ENCODE measurements around the gene NDUFA11.

Gene NDUFA11

DNA sequence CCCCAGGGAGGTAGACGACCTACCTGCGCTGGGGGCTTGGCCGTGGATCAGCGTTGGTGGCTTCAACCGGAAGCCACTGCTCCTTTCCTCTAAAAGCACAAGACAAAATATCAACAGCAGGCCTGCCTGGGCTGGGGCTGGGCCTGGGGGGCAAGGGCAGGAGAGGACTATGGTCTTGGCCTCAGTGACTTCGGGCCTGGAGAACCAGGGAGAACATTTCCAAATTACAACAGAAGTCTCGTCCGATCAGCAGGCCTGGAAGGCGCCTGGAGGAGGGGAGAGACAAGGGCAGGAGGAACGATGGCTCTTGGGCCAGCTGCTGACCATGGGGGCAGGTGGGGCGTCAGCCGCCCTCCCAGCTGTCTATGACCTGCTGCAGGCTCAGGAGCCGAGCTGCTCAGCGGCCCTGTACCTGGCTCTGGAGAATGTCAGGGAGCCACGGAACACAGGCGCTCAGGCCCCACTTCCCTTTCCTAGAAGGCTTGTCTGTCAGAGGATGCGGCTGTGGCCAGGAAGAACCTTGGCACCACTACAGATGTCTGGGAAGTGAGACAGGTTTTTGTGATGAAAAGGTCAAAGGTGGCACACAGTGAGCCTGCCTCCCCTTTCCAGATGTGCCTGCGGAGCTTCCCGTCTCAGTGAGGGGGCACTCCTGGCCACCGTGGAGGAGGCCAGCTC, 29.9 kb upstream of the NDUFA11 start:
- TF ChIP-seq ZSCAN30 (tag by site-specific recombination; IDR thresholded peaks at IDR 0.05) (no peak), ZNF174 (tag by site-specific recombination; IDR thresholded peaks at IDR 0.05) (no peak), ZNF146 (tag by site-specific recombination; IDR thresholded peaks at IDR 0.05) (no peak), ZFP3 (tag by site-specific recombination; IDR thresholded peaks at IDR 0.05; ENCODE audit: low read depth) (no peak)
- TF ChIP-seq, protein P1, sequence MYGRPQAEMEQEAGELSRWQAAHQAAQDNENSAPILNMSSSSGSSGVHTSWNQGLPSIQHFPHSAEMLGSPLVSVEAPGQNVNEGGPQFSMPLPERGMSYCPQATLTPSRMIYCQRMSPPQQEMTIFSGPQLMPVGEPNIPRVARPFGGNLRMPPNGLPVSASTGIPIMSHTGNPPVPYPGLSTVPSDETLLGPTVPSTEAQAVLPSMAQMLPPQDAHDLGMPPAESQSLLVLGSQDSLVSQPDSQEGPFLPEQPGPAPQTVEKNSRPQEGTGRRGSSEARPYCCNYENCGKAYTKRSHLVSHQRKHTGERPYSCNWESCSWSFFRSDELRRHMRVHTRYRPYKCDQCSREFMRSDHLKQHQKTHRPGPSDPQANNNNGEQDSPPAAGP (tag by site-specific recombination; IDR thresholded peaks at IDR 0.05), result no peak
- H3K27ac ChIP-seq (ENCODE audit: extremely low read depth, low read depth, low read length), result no peak overlapping the region
- CTCF ChIA-PET, result interaction anchor here (1.1 kb wide), 1 partner anchor 15 kb away, joined by 5 read pairs; no protein-coding TSS in a partner anchor
- POLR2A ChIA-PET, result no interaction called here
- peaks cover 17 to 78% of the 10 kb centered on the region in 2 experiments for H3K36me3 ChIP-seq (ENCODE audit: control insufficient read depth in 2 of 2, insufficient read depth in 1 of 2, low read length in 2 of 2)
- peaks cover 4% of the 10 kb centered on the region; the same call in 1 of the 2 replicates for H3K4me1 ChIP-seq (ENCODE audit: control insufficient read depth, insufficient read depth, low read length)
- no peaks in the 10 kb centered on the region for H3K9me3 ChIP-seq (ENCODE audit: control insufficient read depth, insufficient read depth, low read depth, low read length)
- no peak overlapping the region for H3K4me3 ChIP-seq (ENCODE audit: low read depth, low read length)

DNA sequence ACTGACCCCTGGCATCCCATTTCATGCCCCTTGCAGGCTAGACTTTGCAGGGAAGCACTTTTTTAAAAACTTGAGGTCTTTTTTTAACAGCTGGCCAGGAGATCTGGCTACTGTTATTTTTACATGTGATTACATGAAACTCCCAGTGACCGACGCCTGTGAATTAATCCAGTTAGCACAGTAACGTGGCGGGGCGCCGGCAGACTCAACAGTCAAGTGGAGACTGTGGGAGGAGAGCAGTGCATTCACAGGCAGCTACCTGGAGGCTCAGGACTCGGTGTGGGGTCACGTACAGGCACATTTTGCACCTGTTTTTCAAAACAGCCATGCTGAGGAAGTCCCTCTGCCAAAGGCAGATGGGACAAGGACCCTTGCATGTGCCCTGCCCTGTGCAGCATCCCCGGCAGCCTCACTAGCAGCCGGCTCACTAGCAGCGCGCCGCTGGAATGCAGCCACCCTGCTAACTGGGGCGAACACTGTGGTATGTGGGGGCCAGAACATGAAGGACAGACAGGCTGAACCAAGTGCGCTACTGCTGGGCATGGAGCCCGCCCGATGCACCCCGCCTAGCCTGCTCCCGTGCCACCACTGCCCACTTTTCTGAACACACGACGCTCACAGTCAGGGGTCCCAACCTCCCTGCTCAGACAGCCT, 29.1 kb upstream of the NDUFA11 start:
- Histone ChIP-seq H3K4me3 (ENCODE audit: low read depth, low read length) (no peak overlapping the region), H3K9me3 (ENCODE audit: control insufficient read depth, insufficient read depth, low read depth, low read length) (no peaks in the 10 kb centered on the region), H3K36me3 (ENCODE audit: control insufficient read depth in 2 of 2, insufficient read depth in 1 of 2, low read length in 2 of 2) (peaks cover 22 to 83% of the 10 kb centered on the region in 2 experiments), H3K27ac (ENCODE audit: extremely low read depth, low read depth, low read length) (no peak overlapping the region), H3K4me1 (ENCODE audit: control insufficient read depth, insufficient read depth, low read length) (peaks cover 4% of the 10 kb centered on the region; the same call in 1 of the 2 replicates)
- POLR2A ChIA-PET, result no interaction called here
- no peak for TF ChIP-seq ZNF658 (tag by site-specific recombination; IDR thresholded peaks at IDR 0.05)
- TF ChIP-seq ZNF140 (tag by site-specific recombination; IDR thresholded peaks at IDR 0.05), result no peak
- CTCF ChIA-PET, result interaction anchor here (0.6 kb wide), 1 partner anchor 106 kb away, joined by 3 read pairs; no protein-coding TSS in a partner anchor

DNA sequence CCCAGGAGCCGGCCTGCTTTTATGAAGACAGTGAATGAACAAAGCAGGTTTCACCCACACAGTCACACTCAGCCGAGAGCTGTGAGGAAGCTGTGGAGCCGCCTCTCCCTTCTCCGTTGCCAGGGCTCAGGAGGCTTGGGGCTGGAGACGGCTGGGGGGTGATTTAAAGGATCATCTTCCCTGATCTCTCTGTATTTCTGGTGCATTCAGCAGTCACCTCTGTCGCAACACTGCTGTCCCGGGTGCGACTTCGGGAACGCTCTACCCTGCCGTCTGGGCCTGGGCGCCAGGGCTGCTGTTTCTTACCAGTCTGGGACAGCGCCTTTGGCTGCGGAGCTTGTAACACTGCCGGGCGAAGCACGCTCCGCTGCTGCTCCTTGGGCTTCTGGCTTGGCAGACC, 28.6 kb upstream of the NDUFA11 start:
- H3K4me1 ChIP-seq (ENCODE audit: control insufficient read depth, insufficient read depth, low read length), result peaks cover 4% of the 10 kb centered on the region; the same call in 1 of the 2 replicates
- H3K9me3 ChIP-seq (ENCODE audit: control insufficient read depth, insufficient read depth, low read depth, low read length), result no peaks in the 10 kb centered on the region
- H3K4me3 ChIP-seq (ENCODE audit: low read depth, low read length), result no peak overlapping the region
- POLR2A ChIA-PET, result no interaction called here
- no peak for TF ChIP-seq KLF9 (tag by site-specific recombination; IDR thresholded peaks at IDR 0.05; ENCODE audit: low read depth)
- no peak for TF ChIP-seq ZNF426 (tag by site-specific recombination; IDR thresholded peaks at IDR 0.05)
- TF ChIP-seq ZNF248 (tag by site-specific recombination; IDR thresholded peaks at IDR 0.05), result no peak
- TF ChIP-seq ZNF777 (tag by site-specific recombination; IDR thresholded peaks at IDR 0.05; ENCODE audit: borderline replicate concordance), result no peak
- peaks cover 22 to 83% of the 10 kb centered on the region in 2 experiments for H3K36me3 ChIP-seq (ENCODE audit: control insufficient read depth in 2 of 2, insufficient read depth in 1 of 2, low read length in 2 of 2)
- no peak overlapping the region for H3K27ac ChIP-seq (ENCODE audit: extremely low read depth, low read depth, low read length)
- CTCF ChIA-PET, result no interaction called here

DNA sequence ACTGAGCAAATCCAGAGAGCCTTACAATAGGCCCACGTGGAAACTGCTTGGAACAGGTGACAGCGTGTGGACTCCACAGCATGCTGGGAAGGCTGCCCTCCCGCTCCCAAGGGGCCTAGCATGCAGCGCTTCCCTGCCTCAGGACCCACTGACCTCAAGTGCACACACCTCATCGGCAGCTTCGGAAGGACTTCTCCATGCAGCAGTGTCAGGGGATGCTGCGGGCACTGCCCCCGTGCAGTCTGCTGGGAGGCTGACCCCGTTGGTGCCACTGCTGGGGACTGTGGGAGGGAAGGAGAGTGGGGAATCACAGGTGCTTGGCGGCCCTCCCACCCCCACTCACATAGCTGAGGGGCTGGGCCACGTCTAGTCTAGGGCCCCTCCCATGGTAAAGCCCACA, 27.7 kb upstream of the NDUFA11 start:
- ChIA-PET POLR2A (no interaction called here), CTCF (no interaction called here)
- Histone ChIP-seq H3K4me3 (ENCODE audit: low read depth, low read length) (no peak overlapping the region), H3K9me3 (ENCODE audit: control insufficient read depth, insufficient read depth, low read depth, low read length) (no peaks in the 10 kb centered on the region), H3K27ac (ENCODE audit: extremely low read depth, low read depth, low read length) (no peak overlapping the region), H3K4me1 (ENCODE audit: control insufficient read depth, insufficient read depth, low read length) (peaks cover 4% of the 10 kb centered on the region; the same call in 1 of the 2 replicates), H3K36me3 (ENCODE audit: control insufficient read depth in 2 of 2, insufficient read depth in 1 of 2, low read length in 2 of 2) (peaks cover 24 to 84% of the 10 kb centered on the region in 2 experiments)
- TF ChIP-seq ZNF302 (tag by site-specific recombination; IDR thresholded peaks at IDR 0.05; ENCODE audit: low read depth) (no peak), KLF16 (tag by site-specific recombination; IDR thresholded peaks at IDR 0.05) (no peak), ZFP41 (tag by site-specific recombination; IDR thresholded peaks at IDR 0.05; ENCODE audit: borderline replicate concordance) (no peak), YY2 (tag by site-specific recombination; IDR thresholded peaks at IDR 0.05) (no peak), ZEB2 (tag by site-specific recombination; IDR thresholded peaks at IDR 0.05) (no peak), ZNF596 (tag by site-specific recombination; IDR thresholded peaks at IDR 0.05) (no peak), ZNF121 (tag by site-specific recombination; IDR thresholded peaks at IDR 0.05) (no peak), ZNF23 (tag by site-specific recombination; IDR thresholded peaks at IDR 0.05; ENCODE audit: borderline replicate concordance) (no peak), ZNF223 (tag by site-specific recombination; IDR thresholded peaks at IDR 0.05) (no peak), ZNF660 (tag by site-specific recombination; IDR thresholded peaks at IDR 0.05) (no peak), ZNF571 (tag by site-specific recombination; IDR thresholded peaks at IDR 0.05) (no peak)
- TF ChIP-seq, protein P2, sequence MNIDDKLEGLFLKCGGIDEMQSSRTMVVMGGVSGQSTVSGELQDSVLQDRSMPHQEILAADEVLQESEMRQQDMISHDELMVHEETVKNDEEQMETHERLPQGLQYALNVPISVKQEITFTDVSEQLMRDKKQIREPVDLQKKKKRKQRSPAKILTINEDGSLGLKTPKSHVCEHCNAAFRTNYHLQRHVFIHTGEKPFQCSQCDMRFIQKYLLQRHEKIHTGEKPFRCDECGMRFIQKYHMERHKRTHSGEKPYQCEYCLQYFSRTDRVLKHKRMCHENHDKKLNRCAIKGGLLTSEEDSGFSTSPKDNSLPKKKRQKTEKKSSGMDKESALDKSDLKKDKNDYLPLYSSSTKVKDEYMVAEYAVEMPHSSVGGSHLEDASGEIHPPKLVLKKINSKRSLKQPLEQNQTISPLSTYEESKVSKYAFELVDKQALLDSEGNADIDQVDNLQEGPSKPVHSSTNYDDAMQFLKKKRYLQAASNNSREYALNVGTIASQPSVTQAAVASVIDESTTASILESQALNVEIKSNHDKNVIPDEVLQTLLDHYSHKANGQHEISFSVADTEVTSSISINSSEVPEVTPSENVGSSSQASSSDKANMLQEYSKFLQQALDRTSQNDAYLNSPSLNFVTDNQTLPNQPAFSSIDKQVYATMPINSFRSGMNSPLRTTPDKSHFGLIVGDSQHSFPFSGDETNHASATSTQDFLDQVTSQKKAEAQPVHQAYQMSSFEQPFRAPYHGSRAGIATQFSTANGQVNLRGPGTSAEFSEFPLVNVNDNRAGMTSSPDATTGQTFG (tag by site-specific recombination; IDR thresholded peaks at IDR 0.05; ENCODE audit: borderline replicate concordance), result no peak
- TF ChIP-seq, protein P3, sequence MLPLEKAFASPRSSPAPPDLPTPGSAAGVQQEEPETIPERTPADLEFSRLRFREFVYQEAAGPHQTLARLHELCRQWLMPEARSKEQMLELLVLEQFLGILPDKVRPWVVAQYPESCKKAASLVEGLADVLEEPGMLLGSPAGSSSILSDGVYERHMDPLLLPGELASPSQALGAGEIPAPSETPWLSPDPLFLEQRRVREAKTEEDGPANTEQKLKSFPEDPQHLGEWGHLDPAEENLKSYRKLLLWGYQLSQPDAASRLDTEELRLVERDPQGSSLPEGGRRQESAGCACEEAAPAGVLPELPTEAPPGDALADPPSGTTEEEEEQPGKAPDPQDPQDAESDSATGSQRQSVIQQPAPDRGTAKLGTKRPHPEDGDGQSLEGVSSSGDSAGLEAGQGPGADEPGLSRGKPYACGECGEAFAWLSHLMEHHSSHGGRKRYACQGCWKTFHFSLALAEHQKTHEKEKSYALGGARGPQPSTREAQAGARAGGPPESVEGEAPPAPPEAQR (tag by site-specific recombination; IDR thresholded peaks at IDR 0.05), result no peak
